Measurements from ENCODE around the gene ELMO1.

Gene ELMO1

DNA sequence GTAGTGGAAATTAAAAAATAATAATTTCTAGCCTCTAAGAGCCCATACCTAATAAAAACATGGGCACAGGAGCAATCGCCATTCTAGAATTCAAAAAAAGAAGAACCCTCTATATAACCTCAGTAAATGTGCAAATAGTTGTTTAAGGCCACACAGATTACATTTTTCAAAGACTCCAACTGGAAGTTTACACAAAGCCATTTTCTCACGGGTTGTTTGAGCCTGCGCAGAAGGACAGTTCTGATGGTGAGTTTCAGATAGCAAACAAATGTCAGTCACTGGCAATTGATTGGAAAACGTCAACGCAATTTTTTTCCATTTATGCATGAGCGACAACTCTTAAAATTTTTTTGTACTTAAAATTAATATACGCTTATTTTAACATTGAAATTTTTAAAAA is 23.0 kb upstream of the ELMO1 start:
- no peak for DNase-seq (ENCODE audit: low read depth in 2 of 2)

- no peak for DNase-seq (ENCODE audit: low read depth in 2 of 2)
These were observed 18.3 kb upstream of the ELMO1 start for GRCh38 chr7:37467002-37467401.

- DNase-seq (ENCODE audit: low read depth in 2 of 2): no peak
These were observed 13.5 kb upstream of the ELMO1 start for GRCh38 chr7:37462138-37462537.

GRCh38 chr7:37455081-37455480 is 6.4 kb upstream of the ELMO1 start:
- DNase-seq (ENCODE audit: low read depth in 2 of 2): no peak

DNA sequence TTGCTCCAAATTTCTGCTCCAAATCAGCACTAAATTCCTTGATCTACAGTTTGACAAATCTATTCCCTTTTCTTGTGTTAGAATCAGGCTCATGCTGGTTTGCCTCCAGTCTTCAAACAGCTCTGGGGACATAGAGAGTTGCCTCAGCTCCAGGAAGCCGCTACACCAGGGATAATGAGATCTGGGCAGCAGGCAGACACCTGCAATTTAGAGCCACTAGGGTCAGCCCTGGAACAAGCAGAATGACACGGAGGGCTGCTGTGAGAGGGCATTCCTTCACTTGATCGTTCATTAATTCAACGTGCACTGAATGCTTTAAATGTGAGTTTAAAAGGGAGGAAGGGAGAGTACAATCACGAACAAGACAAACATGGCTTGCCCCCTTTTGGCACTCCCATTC is 3.7 kb upstream of the ELMO1 start:
- no peak for DNase-seq (ENCODE audit: low read depth in 2 of 2)

GRCh38 chr7:37450035-37450434 is 1.4 kb upstream of the ELMO1 start:
- DNase-seq (ENCODE audit: low read depth in 2 of 2): no peak

DNA sequence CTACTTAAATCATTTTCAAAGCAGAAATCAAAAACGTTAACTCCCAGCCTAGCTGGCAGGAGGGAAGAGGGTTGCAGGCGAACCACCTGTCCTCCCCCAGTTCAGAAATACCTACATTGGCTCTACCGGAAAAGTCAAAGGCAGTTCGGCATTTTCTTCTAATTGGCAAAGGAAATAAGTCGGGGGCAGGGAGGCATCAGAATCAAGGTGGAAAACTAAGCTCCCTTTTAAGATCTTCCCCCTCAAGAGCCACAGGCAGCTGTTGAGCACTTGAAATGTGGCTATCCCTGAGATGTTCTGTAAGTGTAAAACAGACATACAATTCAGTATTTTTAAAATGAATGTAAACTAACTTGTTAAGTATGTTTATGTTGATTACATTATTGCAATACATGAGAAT is 957 bp upstream of the ELMO1 start:
- DNase-seq (ENCODE audit: low read depth in 2 of 2): no peak

- peak; percentile 16 to 21 for DNase-seq (ENCODE audit: low read depth in 2 of 2)
These were observed 541 bp downstream of the ELMO1 start for GRCh38 chr7:37448011-37448635.

- DNase-seq (ENCODE audit: low read depth in 2 of 2): no peak
These were observed 2.3 kb downstream of the ELMO1 start for GRCh38 chr7:37446371-37446770.

DNA sequence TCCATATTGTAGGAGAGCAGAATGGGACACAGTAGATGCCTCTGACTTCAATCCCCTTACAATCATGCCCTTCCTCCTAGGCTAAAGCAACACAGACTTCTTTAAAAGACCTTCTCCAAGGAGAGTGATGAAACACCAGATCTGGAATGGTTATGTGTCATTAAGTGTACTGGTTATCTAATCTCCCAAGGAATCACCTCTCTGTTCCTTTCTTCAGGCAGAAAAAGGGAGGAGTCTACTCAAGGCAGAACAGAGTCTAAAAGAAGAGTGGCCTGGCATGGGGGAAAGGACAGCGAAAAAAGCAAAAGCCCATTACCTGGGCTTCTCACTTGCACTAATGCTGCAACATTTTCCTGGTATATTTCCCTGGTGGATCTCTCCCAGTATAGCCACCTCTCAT is 2.9 kb downstream of the ELMO1 start:
- DNase-seq (ENCODE audit: low read depth in 2 of 2): no peak

DNA sequence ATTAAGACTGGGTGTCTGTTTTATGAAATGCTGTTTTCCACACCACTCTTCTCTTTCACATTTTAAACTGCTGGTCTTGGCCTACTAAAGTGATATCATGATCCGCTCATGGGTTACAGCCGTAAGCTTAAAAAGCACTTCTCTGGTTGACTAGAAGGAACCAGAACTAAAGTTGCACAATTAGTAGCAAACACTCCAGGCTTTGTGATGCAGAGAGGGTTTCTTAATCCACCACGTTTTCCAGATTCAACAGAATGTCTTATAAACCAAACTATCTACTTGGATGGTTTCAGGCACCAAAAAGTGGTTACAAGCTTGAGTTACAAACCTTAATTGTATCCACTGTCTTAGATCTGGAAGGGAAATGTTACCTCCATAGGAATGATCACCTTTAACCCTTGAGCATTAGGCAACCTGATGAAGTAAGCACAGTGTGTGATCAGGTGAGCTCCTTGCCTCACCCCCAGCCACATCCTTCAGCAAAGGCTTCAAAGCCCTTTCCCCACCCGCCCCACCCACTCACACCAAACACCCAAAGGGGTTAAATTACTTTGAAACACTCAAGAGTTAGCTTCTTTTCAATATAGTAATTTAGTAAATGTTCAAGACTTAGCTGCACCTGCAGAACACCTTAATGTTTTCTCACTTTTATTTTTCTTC is 3.5 kb downstream of the ELMO1 start:
- DNase-seq (ENCODE audit: low read depth in 2 of 2): no peak

DNA sequence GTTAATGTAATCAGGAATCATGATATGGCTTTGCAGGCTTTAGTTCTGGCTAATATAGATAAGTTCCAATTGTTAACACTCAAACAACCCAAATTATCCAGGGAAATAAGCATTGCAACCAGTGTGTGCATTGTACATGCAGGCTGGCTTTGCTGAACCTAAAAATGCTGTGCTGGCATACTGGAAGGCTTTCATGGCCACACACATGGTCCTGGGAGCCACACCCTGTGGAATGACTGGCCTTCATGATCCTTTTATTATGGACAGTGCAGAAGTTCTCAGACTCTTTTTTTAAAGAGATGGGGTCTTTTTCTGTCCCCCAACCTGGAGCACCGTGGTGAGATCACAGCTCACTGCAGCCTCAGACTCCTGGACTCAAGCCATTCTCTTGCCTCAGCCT is 5.0 kb downstream of the ELMO1 start:
- DNase-seq (ENCODE audit: low read depth in 2 of 2): no peak

GRCh38 chr7:37442268-37442667 is 6.4 kb downstream of the ELMO1 start:
- no peak for DNase-seq (ENCODE audit: low read depth in 2 of 2)

GRCh38 chr7:37441816-37442215 is 6.8 kb downstream of the ELMO1 start:
- no peak for DNase-seq (ENCODE audit: low read depth in 2 of 2)

DNA sequence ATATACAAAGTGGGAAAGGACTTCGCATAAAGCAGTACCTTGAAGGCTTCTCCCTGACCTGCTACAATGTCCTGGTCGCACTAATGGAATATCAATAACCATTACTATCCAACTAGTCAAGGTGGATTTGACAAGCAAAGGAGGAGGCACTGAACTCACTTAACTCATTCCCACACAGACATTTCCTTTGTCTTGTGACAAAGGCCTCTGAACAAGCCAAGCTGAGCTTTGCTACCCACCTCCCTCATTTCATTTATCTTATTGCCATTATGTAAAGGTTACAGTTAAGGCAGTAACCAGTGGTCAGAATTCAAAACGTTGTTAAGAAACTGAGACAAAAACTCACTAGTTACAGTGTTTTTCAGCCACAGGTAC is 7.3 kb downstream of the ELMO1 start:
- DNase-seq (ENCODE audit: low read depth in 2 of 2): no peak

DNA sequence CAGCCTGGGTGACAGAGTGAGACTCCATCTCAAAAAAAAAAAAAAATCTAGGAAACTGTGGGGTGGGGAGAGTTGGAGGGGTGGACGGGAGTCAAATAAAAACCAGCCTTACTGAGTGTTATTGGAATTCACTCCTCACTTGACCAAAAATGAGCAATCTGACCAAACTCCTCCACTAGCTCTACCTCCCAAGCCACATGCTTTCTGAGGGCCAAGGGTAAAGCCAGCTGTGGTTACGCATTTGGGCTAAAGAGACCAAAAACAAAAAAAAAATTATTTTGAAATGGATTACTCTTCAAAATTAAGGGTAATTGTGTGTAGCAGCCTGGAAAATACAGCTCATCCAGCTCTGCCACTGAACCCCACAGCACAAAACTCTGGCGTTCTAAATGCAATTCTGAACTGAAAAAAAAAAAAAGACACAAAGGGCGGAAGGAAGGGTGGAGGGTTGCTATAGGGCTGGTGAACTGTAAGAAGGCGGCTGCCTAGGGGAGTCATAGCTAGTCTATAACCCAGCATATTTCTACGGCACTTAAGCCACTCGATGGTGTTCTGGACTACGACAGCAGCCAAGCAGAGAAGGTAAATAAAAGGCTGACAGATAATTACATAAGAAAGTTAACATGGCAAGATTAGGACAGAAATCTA is 7.8 kb downstream of the ELMO1 start:
- DNase-seq (ENCODE audit: low read depth in 2 of 2): peak in 1 of 2 donors; percentile 22

DNA sequence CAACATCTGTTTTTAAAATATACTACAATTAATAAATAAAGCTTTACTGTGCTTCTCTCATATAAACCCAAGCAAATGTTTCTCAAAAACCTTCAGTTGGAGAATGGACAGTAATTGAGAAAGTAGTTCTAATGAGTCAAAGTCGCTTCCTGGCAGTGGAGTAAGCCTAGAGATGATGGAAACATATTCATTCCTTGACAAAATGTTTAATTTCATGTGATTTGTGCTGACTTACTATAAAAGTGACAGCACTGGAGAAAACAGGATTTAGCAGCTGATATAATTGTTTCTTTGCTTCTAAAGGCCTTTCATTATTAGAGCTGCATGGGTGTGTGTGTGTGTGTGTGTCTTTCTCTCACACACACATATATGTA is 9.0 kb downstream of the ELMO1 start:
- no peak for DNase-seq (ENCODE audit: low read depth in 2 of 2)

DNA sequence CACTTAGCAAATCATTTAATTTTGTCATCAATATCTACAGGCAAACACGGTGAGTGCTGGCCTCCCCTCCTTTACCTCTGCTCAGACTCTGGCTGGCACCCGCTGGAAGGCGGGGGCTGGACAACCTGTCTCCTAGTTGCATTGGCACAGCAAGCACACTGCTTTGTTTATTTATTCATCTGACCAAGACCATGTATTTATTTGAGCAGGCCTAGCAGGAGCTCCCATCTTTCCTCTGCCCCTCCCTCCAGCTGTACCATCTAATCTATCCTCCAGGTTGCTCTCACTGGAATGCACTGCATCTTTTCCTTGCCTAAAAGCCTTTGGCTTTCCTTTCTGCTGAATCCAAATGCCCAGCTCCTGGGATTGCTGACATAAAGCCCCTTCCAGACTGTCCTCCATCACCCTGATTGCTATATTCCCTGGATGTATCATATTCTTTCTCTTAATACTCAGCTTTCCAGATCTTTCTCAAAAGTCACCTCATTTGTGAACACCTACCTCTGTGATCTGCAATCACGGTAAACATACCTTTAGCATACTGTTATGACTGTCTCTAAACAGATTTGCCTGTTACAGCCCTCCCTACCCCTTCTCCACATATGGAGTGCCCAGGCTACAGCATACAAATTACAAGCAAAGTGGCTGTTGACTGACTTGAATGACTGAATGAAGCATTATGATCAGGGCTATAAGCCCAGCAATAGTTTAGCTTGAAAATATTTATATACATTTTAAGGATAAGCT is 9.6 kb downstream of the ELMO1 start:
- DNase-seq (ENCODE audit: low read depth in 2 of 2): no peak

DNA sequence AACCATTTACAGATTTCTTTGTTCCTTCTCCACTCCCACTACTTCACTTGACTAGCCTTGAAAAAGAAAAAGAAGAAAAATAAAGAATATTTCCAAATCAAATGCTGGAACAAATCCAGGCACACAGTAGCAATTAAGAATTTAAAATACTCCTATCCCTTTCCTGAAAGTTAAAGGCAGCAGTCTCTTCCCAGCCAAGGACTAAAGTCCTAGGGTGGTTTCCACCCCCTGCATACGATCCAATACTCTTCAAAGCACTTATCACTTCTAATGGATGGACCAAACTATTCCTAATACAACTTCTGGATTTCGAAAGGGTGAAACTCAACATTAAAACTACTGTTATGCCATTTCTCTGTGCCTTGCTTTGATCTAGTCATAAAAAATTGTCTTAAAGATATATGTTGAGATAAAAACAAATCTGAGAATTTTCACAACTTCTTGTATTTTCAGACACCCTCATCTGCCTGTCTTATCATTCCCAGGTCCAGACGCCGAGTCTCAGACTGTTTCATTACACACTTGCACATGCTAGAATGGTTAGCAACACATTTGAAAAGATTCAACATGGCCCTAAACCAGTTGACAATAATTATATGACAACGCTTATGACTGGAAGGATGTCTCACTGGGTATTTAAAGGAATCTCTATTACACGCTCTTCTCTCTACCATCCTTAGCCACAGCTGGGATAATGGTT is 13.4 kb downstream of the ELMO1 start:
- no peak for DNase-seq (ENCODE audit: low read depth in 2 of 2)

GRCh38 chr7:37434529-37434928 is 14.1 kb downstream of the ELMO1 start:
- no peak for DNase-seq (ENCODE audit: low read depth in 2 of 2)

DNA sequence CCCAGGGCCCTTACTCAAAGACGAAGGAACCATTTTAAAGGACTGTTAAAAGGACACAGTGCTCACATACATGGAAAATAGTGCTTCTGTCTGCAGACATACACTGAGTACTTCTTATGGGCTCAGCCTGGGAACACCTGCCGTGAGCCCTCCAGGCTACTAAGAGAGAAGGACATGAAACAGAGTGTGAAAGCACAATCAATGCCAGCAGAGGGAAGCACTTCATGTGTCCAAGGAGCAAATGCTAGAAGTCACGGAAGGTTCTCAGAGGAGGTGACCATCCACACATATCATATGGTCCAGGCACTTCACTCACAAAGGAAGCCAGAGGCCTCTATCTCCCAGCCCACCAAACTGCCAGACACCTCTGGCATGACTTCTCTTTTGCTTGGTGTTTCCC is 15.5 kb downstream of the ELMO1 start:
- DNase-seq (ENCODE audit: low read depth in 2 of 2): no peak

DNA sequence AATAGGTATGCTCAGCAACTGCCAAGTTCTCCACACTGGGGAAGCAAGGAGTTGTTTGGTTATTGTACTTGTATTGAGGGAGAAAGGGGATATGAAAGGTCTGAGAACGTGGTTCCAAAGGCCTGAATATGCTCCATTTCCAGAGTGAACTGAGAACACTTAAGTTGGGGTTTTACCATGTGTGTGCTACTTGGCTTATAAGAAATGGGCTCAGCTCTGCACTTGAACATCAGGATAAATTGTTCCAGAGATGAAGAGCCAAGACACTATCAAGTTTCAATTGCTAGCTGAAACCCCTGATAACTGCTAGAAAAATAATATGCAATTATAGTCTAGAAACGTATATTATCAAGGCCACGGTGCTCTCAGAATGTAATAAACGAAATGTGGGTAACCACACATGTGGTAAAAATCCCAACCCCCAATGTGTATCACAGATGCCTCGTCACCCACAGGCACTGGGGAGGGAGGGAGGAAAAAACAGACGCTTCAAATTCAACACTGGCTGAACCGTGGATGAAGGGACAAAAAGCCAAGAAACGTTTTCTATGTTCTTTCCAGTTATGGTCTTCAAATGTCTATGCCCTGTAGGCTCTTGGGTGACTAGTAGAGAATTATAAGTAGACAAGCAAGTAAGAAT is 16.3 kb downstream of the ELMO1 start:
- DNase-seq (ENCODE audit: low read depth in 2 of 2): peak in 1 of 2 donors; percentile 31
